HG03095 (cell line): ENCODE results near the gene SCYGR8.
"Not testable (repeated sequence)": the region's sequence is repeated elsewhere in the genome, so short reads cannot be mapped to it uniquely, and the experiment has no call there.

Experiments
- ATAC-seq: cut with Tn5 transposase; IDR thresholded peaks from one replicate; pipeline ENCODE4 v1.9.1; 2021; ENCODE audit warnings: moderate library complexity; ENCODE audit not compliant: unreplicated experiment

The SCYGR8 gene

GRCh38 chr2:227745594-227745993, at the start of gene SCYGR8:
Gene SCYGR8, plus strand, starts transcription at chr2:227745894. Its CDS starts 0 bp downstream, at chr2:227745894.
- no peak for ATAC-seq

GRCh38 chr2:227696990-227697679, 48.6 kb upstream of the SCYGR8 start:
- ATAC-seq, result no peak

GRCh38 chr2:227701556-227701955, 44.1 kb upstream of the SCYGR8 start:
- ATAC-seq, result no peak

GRCh38 chr2:227703280-227703732, 42.4 kb upstream of the SCYGR8 start:
- ATAC-seq, result no peak

- no peak for ATAC-seq
Measured at GRCh38 chr2:227703961-227704360, 41.7 kb upstream of the SCYGR8 start.

GRCh38 chr2:227706859-227707258, 38.8 kb upstream of the SCYGR8 start:
- no peak for ATAC-seq

- no peak for ATAC-seq
Measured at GRCh38 chr2:227707390-227707789, 38.3 kb upstream of the SCYGR8 start.

GRCh38 chr2:227710986-227711385, 34.7 kb upstream of the SCYGR8 start:
- no peak for ATAC-seq

GRCh38 chr2:227713291-227713690, 32.4 kb upstream of the SCYGR8 start:
- no peak for ATAC-seq

GRCh38 chr2:227716501-227716900, 29.2 kb upstream of the SCYGR8 start:
- no peak for ATAC-seq

- no peak for ATAC-seq
Measured at GRCh38 chr2:227717687-227718567, 27.8 kb upstream of the SCYGR8 start, which contains the start of gene SLC19A3. Gene SLC19A3, minus strand, starts transcription at chr2:227718028. Its CDS starts 15,710 bp downstream, at chr2:227702318.

GRCh38 chr2:227719641-227720040, 26.1 kb upstream of the SCYGR8 start:
- no peak for ATAC-seq

GRCh38 chr2:227720680-227721079, 25.0 kb upstream of the SCYGR8 start:
- no peak for ATAC-seq

- ATAC-seq, result not testable (repeated sequence)
Measured at GRCh38 chr2:227722821-227723220, 22.9 kb upstream of the SCYGR8 start.

- no peak for ATAC-seq
Measured at GRCh38 chr2:227724394-227725039, 21.2 kb upstream of the SCYGR8 start, which contains the start of gene SCYGR6. Gene SCYGR6, minus strand, starts transcription at chr2:227724757. Its CDS starts 0 bp downstream, at chr2:227724757.

GRCh38 chr2:227728035-227728434, 17.7 kb upstream of the SCYGR8 start, which contains the start of gene SCYGR7:
Gene SCYGR7, plus strand, starts transcription at chr2:227728335. Its CDS starts 0 bp downstream, at chr2:227728335.
- ATAC-seq, result no peak

- ATAC-seq, result no peak
Measured at GRCh38 chr2:227739351-227739750, 6.3 kb upstream of the SCYGR8 start.

- not testable (repeated sequence) for ATAC-seq
Measured at GRCh38 chr2:227740705-227741104, 5.0 kb upstream of the SCYGR8 start.

GRCh38 chr2:227748079-227748478, 2.4 kb downstream of the SCYGR8 start:
- no peak for ATAC-seq

GRCh38 chr2:227756261-227756660, 10.6 kb downstream of the SCYGR8 start:
- not testable (repeated sequence) for ATAC-seq
